ENCODE measurements around the gene CELSR1.

Gene CELSR1

DNA sequence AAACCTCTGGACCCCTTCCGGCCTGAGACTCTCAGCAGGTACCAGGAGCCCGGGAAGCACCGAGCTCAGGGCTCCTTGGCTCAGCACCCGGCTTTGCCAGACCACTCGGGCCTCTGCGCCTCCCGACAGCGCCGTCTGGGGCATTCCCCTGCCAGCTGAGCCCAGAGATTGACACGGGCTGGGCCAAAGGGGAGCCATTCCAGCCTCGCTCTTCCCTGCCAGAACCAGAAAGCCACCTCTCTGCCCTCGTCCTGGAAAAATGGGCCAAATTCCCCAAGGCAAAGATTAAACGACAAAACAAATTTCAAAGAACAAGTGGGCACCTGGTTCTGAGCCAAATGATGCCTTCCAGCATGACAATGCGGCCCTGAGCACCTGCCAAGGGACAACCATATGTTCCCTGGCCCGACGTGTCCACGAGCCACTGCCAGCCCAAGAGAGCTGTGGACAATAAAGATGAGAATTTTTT, 59.3 kb downstream of the CELSR1 start:
- no peak for TF ChIP-seq CTCF (IDR thresholded peaks at IDR 0.05; ENCODE audit: low read depth, low read length)
- Histone ChIP-seq H3K4me3 (ENCODE audit: low read depth, low read length) (no peak overlapping the region), H3K36me3 (no peaks in the 10 kb centered on the region), H3K4me1 (no peaks in the 10 kb centered on the region), H3K9me3 (no peaks in the 10 kb centered on the region; the same call in 1 of the 2 replicates), H3K27me3 (no peaks in the 10 kb centered on the region)
- no peak for DNase-seq

GRCh38 chr22:46476547-46476941, 60.9 kb downstream of the CELSR1 start:
- H3K27me3 ChIP-seq, result no peaks in the 10 kb centered on the region
- H3K36me3 ChIP-seq, result no peaks in the 10 kb centered on the region
- TF ChIP-seq CTCF (IDR thresholded peaks at IDR 0.05; ENCODE audit: low read depth, low read length), result no peak
- no peaks in the 10 kb centered on the region; the same call in 1 of the 2 replicates for H3K9me3 ChIP-seq
- no peak for DNase-seq
- H3K4me3 ChIP-seq (ENCODE audit: low read depth, low read length), result no peak overlapping the region
- H3K4me1 ChIP-seq, result no peaks in the 10 kb centered on the region

GRCh38 chr22:46473896-46474557, 63.4 kb downstream of the CELSR1 start:
- no peak for TF ChIP-seq CTCF (IDR thresholded peaks at IDR 0.05; ENCODE audit: low read depth, low read length)
- DNase-seq, result no peak
- Histone ChIP-seq H3K9me3 (no peaks in the 10 kb centered on the region; the same call in 1 of the 2 replicates), H3K36me3 (no peaks in the 10 kb centered on the region), H3K4me3 (ENCODE audit: low read depth, low read length) (no peak overlapping the region), H3K4me1 (no peaks in the 10 kb centered on the region), H3K27me3 (no peaks in the 10 kb centered on the region)

DNA sequence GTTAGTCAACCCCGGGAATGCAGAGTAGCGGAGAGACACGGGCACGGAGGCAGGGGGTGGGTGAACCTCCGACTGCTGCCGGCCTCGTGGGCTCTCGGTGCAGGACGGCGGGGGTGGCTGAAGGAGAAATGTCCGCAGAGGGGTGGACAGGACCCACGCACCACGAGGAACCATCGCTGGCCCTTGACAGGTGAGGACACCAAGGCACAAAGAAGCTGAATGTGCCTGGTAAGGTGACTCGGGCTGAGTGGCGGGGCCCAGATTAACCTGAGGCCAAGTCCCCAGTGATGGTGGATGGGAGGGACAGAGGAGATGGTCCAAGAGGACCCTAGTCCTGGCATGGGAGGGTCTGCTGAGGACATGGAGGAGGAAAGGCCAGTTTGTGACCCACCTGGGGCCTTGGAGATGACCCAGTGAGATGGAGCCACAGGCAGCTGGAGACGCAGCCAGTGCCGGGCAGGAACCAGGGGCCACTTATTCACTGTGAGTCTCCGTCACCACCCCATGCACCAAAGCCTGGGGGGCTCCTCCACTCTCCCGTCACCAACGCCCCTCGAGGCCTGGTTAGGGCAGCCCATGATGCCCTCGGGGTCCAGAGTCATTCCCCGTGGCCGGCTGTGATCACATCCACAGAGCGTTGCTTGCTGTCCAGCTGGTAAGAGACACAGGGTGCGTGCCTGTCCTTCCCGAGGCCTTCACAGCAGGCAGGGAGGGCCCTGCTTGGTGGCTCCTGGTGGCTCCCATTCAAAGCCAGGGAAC, 64.2 kb downstream of the CELSR1 start:
- H3K27me3 ChIP-seq, result no peaks in the 10 kb centered on the region
- no peaks in the 10 kb centered on the region for H3K4me1 ChIP-seq
- DNase-seq, result no peak
- no peak for TF ChIP-seq CTCF (IDR thresholded peaks at IDR 0.05; ENCODE audit: low read depth, low read length)
- no peak overlapping the region for H3K4me3 ChIP-seq (ENCODE audit: low read depth, low read length)
- no peaks in the 10 kb centered on the region for H3K36me3 ChIP-seq
- no peaks in the 10 kb centered on the region; the same call in 1 of the 2 replicates for H3K9me3 ChIP-seq

DNA sequence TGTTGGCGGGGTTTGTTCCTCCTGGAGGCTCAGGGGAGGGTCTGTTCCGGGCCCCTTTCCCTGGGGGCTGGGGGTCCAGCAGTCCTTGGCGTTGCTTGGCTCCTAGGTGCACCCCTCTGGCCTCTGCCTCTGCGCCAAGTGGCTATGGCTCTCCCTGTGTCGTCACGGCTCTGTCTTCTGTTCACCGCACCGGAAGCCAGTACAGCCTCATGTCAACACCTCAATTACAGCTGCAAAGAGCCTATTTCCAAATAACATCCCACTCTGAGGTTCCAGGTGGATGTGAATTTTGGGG, 64.8 kb downstream of the CELSR1 start:
- Histone ChIP-seq H3K9me3 (no peaks in the 10 kb centered on the region; the same call in 1 of the 2 replicates), H3K4me1 (no peaks in the 10 kb centered on the region), H3K36me3 (no peaks in the 10 kb centered on the region), H3K4me3 (ENCODE audit: low read depth, low read length) (no peak overlapping the region), H3K27me3 (no peaks in the 10 kb centered on the region)
- no peak for DNase-seq
- TF ChIP-seq CTCF (IDR thresholded peaks at IDR 0.05; ENCODE audit: low read depth, low read length), result no peak
